Smooth muscle cell of the brain vasculature (primary cell): ENCODE measurements around the gene FCSK.
"Not testable (repeated sequence)": the region's sequence is repeated elsewhere in the genome, so short reads cannot be mapped to it uniquely, and the experiment has no call there.

Experiments
- DNase-seq: peaks from one replicate; pipeline ENCODE4 v3.0.0-alpha.2; 2012; ENCODE audit warnings: low read depth, low spot score

The FCSK gene

DNA sequence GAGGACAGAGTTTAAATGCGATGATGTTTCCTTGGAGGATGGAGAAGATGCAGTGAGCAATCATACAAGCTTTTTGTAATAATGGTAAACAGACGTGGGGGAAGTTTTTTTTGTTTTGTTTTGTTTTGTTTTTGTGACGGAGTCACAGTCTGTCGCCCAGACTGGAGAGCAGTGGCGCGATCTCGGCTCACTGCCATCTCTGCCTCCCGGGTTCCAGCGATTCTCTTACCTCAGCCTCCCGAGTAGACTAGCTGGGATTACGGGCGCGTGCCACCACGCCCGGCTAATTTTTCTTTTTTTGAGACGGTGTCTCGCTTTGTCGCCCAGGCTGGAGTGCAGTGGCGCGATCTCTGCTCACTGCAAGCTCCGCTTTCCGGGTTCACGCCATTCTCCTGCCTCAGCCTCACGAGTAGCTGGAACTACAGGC, 70.0 kb downstream of the FCSK start:
- DNase-seq = not testable (repeated sequence)

- no peak for DNase-seq
Observed at GRCh38 chr16:70526403-70526802, 72.0 kb downstream of the FCSK start.

DNA sequence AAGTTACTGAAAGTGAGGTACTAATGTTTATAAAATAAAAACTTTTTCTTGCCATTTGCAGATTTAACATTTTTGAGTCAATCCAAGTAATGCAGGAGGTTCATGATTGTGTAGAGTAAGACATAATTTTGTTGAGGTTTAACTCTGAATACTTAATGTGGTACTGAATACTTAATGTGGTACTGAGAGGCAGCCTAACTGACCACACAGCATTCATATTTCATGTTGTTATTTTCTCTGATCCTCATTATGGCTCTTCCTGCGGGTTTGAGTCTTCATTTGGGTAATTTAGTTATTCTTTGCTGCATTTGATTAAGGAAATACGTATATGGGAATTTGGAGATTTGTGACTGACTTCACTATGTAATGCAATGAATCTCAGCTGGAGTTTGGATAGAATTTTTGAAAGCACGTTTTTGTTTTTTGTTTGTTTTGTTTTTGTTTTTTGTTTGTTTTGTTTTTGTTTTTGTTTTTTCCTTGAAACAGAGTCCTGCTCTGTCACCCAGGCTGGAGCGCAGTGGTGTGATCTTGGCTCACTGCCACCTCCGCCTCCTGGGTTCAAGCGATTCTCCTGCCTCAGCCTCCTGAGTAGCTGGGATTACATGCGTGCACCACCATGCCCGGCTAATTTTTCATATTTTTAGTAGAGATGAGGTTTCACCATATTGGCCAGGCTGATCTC, 73.1 kb downstream of the FCSK start:
- no peak for DNase-seq

DNA sequence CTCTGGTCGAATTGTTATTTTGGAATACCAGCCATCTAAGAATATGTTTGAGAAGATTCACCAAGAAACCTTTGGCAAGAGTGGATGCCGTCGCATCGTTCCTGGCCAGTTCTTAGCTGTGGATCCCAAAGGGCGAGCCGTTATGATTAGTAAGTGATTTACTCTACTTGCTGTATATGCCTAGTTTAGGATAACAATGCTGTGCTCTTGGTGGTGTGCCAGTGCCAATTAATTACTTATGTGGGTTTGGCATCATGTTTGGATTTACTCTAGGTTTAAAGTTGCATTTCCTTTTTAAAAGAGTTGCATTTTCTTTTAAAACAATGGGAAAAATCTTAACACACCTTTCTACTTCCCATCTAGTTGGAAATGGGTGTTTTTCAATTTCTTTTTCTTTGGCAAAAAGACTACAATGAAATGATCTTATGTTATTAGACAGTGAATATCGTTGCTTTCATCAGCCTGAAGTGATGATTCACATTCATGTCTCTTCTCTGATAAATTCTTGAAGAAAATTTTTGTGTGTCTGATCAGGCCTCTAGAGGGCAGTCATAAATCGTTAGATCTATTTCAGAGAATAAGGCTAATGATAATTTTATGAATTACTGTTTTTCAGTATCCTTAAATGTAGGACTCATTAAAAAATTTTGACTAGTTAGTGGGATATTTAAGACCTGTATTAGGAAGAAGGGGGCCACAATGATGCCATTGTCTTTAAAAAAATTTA, 74.8 kb downstream of the FCSK start:
- DNase-seq = no peak
